ENCODE data around the gene VIL1.

The VIL1 gene

DNA sequence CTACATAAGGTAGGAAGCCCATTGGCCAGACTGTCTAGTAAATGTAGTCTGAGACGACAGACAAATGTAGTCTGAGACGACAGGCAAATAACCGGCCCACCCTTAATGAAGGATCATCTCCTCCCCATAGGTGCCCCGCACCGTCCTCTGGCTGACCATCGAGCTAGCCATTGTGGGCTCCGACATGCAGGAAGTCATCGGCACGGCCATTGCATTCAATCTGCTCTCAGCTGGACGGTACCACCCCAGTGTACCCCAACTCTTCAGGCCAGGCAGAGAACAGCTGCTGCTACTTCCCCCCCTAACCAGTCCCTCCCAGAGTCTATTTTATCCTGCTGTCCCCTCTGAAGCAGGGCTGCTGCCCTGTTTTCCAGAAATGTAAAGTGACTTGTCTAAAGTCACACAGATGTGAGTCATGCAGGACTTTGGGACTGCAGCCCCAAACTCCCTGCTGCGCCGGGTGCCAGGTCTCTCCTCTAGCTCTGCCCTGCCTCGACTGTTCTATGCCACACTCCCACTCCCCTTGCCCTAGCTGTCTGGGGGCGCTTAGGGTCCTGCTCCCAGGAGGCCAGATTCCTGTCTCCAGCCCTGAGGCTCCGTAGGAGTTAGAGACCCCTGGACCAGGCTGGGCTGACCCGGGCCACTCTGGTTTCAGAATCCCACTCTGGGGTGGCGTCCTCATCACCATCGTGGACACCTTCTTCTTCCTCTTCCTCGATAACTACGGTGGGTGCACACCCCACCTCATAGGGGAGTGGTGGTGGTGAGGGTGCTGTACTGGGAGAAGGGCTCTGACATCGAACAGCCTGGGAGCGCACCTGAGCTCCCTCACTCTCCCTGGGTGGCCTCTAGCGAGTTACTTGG lies 32.2 kb upstream of the VIL1 start:
- Mint-ChIP-seq H3K27ac (no peak overlapping the region), H3K4me3 (no peak overlapping the region), H3K4me1 (peaks cover 4% of the 10 kb centered on the region), H3K9me3 (no peaks in the 10 kb centered on the region), H3K36me3 (ENCODE audit: low read depth) (no peaks in the 10 kb centered on the region), H3K27me3 (ENCODE audit: low read depth, poor library complexity) (peaks cover 35% of the 10 kb centered on the region)
- TF ChIP-seq, protein P1, sequence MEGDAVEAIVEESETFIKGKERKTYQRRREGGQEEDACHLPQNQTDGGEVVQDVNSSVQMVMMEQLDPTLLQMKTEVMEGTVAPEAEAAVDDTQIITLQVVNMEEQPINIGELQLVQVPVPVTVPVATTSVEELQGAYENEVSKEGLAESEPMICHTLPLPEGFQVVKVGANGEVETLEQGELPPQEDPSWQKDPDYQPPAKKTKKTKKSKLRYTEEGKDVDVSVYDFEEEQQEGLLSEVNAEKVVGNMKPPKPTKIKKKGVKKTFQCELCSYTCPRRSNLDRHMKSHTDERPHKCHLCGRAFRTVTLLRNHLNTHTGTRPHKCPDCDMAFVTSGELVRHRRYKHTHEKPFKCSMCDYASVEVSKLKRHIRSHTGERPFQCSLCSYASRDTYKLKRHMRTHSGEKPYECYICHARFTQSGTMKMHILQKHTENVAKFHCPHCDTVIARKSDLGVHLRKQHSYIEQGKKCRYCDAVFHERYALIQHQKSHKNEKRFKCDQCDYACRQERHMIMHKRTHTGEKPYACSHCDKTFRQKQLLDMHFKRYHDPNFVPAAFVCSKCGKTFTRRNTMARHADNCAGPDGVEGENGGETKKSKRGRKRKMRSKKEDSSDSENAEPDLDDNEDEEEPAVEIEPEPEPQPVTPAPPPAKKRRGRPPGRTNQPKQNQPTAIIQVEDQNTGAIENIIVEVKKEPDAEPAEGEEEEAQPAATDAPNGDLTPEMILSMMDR (IDR thresholded peaks at IDR 0.05), result no peak
- no peak for DNase-seq

GRCh38 chr2:218387369-218388194 lies 31.3 kb upstream of the VIL1 start:
- Mint-ChIP-seq H3K9me3 (no peaks in the 10 kb centered on the region), H3K27ac (no peak overlapping the region)
- DNase-seq, result peak; percentile 72

DNA sequence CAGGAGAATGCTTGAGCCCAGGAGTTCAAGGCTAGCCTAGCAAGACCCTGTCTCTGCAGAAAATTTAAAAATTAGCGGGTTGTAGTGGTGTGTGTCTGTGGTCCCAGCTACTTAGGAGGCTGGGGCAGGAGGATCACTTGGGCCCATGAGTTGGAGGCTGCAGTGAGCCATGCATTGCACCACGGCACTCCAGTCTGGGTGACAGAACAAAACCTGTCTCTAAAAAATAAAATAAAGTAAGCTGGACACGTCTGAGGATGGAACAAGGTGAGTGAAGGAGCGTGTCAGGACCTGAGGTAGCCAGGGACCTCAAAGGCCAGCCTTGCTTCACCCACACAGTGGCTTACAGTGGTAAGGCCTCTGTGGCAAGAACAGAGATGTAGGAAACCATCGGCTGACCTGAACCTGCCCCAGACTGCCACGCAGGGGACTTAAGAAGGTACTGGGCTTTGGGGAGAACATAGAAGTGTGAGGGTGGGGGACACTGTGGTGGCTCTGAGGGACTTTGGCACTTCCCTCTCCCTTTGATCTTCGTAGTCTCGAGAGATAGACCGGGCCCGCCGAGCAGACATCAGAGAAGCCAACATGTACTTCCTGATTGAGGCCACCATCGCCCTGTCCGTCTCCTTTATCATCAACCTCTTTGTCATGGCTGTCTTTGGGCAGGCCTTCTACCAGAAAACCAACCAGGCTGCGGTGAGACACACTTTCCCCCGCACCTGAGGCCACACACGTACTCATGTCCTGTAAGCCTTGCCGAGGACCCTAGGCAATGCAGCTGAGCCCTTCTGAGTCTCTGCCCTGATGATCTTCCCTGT lies 29.4 kb upstream of the VIL1 start:
- Mint-ChIP-seq H3K4me1 (no peaks in the 10 kb centered on the region), H3K27ac (no peak overlapping the region), H3K9me3 (no peaks in the 10 kb centered on the region), H3K27me3 (ENCODE audit: low read depth, poor library complexity) (peaks cover 38% of the 10 kb centered on the region), H3K4me3 (no peak overlapping the region), H3K36me3 (ENCODE audit: low read depth) (no peaks in the 10 kb centered on the region)
- DNase-seq, result no peak
- TF ChIP-seq, protein P1 (IDR thresholded peaks at IDR 0.05), result no peak

More at GRCh38 chr2:218387369-218388194, 31.3 kb upstream of the VIL1 start:
- no peaks in the 10 kb centered on the region for H3K4me1 Mint-ChIP-seq
- TF ChIP-seq, protein P1 (IDR thresholded peaks at IDR 0.05), result no peak
- no peaks in the 10 kb centered on the region for H3K36me3 Mint-ChIP-seq (ENCODE audit: low read depth)
- H3K27me3 Mint-ChIP-seq (ENCODE audit: low read depth, poor library complexity), result peaks cover 34% of the 10 kb centered on the region
- H3K4me3 Mint-ChIP-seq, result peak overlapping the region; percentile 70

GRCh38 chr2:218391202-218391601 lies 27.7 kb upstream of the VIL1 start:
- no peak for DNase-seq
- Mint-ChIP-seq H3K4me1 (peaks cover 6% of the 10 kb centered on the region), H3K27me3 (ENCODE audit: low read depth, poor library complexity) (peaks cover 39% of the 10 kb centered on the region), H3K9me3 (no peaks in the 10 kb centered on the region), H3K4me3 (no peak overlapping the region), H3K36me3 (ENCODE audit: low read depth) (no peaks in the 10 kb centered on the region), H3K27ac (no peak overlapping the region)
- TF ChIP-seq, protein P1 (IDR thresholded peaks at IDR 0.05), result no peak

DNA sequence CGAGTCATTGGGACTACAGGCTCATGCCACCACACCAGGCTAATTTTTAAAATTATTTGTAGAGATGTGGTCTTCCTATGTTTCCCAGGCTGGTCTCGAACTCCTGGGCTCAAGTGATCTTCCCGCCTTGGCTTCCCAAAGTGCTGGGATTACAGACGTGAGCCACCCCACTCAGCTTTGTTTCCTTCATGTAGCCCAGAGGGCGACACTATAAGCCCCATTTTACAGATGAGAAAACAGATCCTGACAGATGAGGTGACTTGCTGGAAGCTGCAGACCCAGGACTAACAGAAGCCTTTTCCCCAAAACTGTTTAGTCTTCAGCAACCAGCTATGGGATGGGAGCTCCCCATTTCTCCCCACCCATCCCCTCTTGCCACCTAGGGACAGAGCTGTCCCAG lies 26.5 kb upstream of the VIL1 start:
- no peaks in the 10 kb centered on the region for H3K36me3 Mint-ChIP-seq (ENCODE audit: low read depth)
- TF ChIP-seq, protein P1 (IDR thresholded peaks at IDR 0.05), result no peak
- H3K4me3 Mint-ChIP-seq, result no peak overlapping the region
- peaks cover 41% of the 10 kb centered on the region for H3K27me3 Mint-ChIP-seq (ENCODE audit: low read depth, poor library complexity)
- H3K4me1 Mint-ChIP-seq, result peaks cover 18% of the 10 kb centered on the region
- DNase-seq, result no peak
- no peaks in the 10 kb centered on the region for H3K9me3 Mint-ChIP-seq
- H3K27ac Mint-ChIP-seq, result peak overlapping the region; percentile 59
